CD4-positive, CD25-positive, alpha-beta regulatory T cell (primary cell): ENCODE measurements around the gene DGCR2. TPM values are rescaled to one million over a fixed set of nuclear protein-coding genes. Genes with fewer than 3 reads are reported as not detected.
"Not testable (repeated sequence)": the region's sequence is repeated elsewhere in the genome, so short reads cannot be mapped to it uniquely, and the experiment has no call there.

Experiments
- ATAC-seq, 2 donors: fragments of 150-1000 bp; cut with Tn5 transposase; one replicate each; pipeline ENCODE4 v1.10.0; 2021; ENCODE audit warnings: low read depth in 2 of 2, moderate number of reproducible peaks in 2 of 2, moderate library complexity in 1 of 2
- DNase-seq, 3 donors: peaks; one replicate each; pipeline versions ENCODE4 v3.0.0 to v3.0.0-alpha.2; 2012 to 2022; ENCODE audit warnings: mixed read lengths in 1 of 3
- H3K27ac ChIP-seq: one replicate; pipeline ENCODE4 v1.7.0; 2013; ENCODE audit warnings: mild to moderate bottlenecking, low read length; ENCODE audit not compliant: insufficient read depth, poor library complexity, severe bottlenecking
- H3K27me3 ChIP-seq: one replicate; pipeline ENCODE4 v1.7.0; 2013; ENCODE audit warnings: low read length; ENCODE audit not compliant: control insufficient read depth, insufficient read depth
- H3K36me3 ChIP-seq: one replicate; pipeline ENCODE4 v1.7.0; 2013; ENCODE audit warnings: mild to moderate bottlenecking, low read length, moderate library complexity; ENCODE audit not compliant: control insufficient read depth, insufficient read depth
- H3K4me1 ChIP-seq: 2 replicates; pipeline ENCODE4 v1.7.0; 2013; ENCODE audit warnings: mild to moderate bottlenecking, low read length; ENCODE audit not compliant: insufficient read depth, control insufficient read depth, poor library complexity, severe bottlenecking
- H3K4me3 ChIP-seq: one replicate; pipeline ENCODE4 v1.7.0; 2013; ENCODE audit warnings: low read depth, mild to moderate bottlenecking, low read length, moderate library complexity
- H3K9me3 ChIP-seq, 2 experiments: 1 replicate in 1 of 2; 2 replicates in 1 of 2; pipeline ENCODE4 v1.7.0; 2013; ENCODE audit warnings: low read length in 2 of 2, mild to moderate bottlenecking in 1 of 2, moderate library complexity in 1 of 2; ENCODE audit not compliant: control insufficient read depth in 2 of 2
- H3K27ac Mint-ChIP-seq, 3 donors: one replicate each; pipeline ENCODE4 v1.8.0; 2020 to 2022; ENCODE audit warnings: mild to moderate bottlenecking in 3 of 3, mixed read lengths in 3 of 3, moderate library complexity in 2 of 3
- H3K27me3 Mint-ChIP-seq: one replicate; pipeline ENCODE4 v1.8.0; 2022; ENCODE audit warnings: mild to moderate bottlenecking, mixed read lengths
- H3K36me3 Mint-ChIP-seq: one replicate; pipeline ENCODE4 v1.8.0; 2020; ENCODE audit warnings: mixed read lengths
- H3K4me1 Mint-ChIP-seq, 4 donors: one replicate each; pipeline ENCODE4 v1.8.0; 2020 to 2022; ENCODE audit warnings: mixed read lengths in 4 of 4, mild to moderate bottlenecking in 1 of 4
- H3K4me3 Mint-ChIP-seq, 4 donors: one replicate each; pipeline ENCODE4 v1.8.0; 2020 to 2022; ENCODE audit warnings: mild to moderate bottlenecking in 4 of 4, mixed read lengths in 4 of 4, moderate library complexity in 3 of 4
- H3K9me3 Mint-ChIP-seq, 7 donors: one replicate each; pipeline ENCODE4 v1.8.0; 2020 to 2022; ENCODE audit warnings: mixed read lengths in 7 of 7, mild to moderate bottlenecking in 3 of 7, moderate library complexity in 2 of 7
- polyA plus RNA-seq, 4 donors: library from polyadenylated mRNA; unstranded; fragments of 300-500 nt; fragmentation: Illumina TruSeq; gene quantifications; one replicate each; pipeline ENCODE4 v1.2.3, GENCODE V29; 2021
- total RNA-seq: library from RNA; stranded (reverse); gene quantifications from one replicate; pipeline ENCODE4 v1.2.3, GENCODE V29; 2022

The DGCR2 gene
- total and polyA plus RNA-seq, 5 donors from 2014 or later, result 51.8 to 75.2 (median 58.4) TPM

DNA sequence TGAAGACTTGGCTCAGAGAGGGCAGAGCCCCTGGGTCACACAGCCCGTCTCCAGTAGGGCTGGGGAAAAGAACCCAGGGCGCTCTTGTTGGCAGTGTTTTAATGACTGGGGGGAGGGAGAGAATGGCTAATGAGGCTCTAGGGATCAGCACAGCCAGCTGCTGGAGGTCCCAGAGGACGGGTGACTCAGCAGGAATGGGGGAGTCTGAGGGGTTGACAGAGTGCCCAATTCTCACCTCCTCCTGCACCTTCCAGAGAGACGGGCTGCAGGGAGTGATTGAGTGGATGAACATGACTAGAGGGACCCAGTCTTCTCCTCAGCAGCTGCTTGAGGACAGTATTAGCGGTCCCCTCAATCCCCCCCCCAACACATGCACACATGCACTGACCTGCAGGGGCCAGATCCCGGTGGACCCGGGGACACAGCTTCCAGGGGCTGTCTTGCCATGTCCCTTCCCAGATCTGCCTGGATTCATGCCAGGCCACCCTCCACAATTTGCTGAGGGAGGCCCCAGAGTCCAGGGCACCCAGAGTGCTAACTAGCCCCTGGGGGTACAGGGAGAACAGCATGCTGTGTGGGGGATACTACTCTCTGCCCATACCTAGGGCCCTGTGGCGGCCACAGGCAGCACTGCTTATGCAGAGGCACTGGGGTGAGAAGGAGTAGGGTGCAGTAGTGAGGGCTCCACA, 94.7 kb downstream of the DGCR2 start:
- not testable (repeated sequence) for H3K27ac Mint-ChIP-seq, H3K36me3 Mint-ChIP-seq, H3K27ac ChIP-seq, DNase-seq, H3K9me3 ChIP-seq, H3K36me3 ChIP-seq, H3K4me3 Mint-ChIP-seq, H3K27me3 ChIP-seq, H3K4me3 ChIP-seq, ATAC-seq, H3K4me1 Mint-ChIP-seq, H3K9me3 Mint-ChIP-seq, H3K4me1 ChIP-seq
- peaks cover 45% of the 10 kb centered on the region for H3K27me3 Mint-ChIP-seq

DNA sequence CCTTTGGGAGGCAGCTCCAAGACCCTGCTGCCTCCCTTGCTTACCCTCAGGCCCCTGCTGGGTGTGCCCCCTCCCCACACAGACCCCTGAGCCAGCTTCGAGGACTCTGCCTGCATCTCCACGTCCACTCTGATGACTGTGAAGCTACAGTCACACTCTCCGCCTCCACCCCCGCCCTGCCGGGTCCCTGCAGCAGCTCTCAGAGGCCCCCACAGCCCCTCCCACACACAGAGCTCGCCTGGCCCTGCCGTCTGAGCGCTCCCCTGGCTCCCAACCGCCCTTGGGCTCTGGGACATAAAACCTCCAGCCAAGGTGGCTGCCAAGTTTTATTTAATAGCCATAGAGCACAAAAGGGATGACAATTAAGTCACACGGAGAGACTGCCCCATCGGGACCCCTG, 96.1 kb downstream of the DGCR2 start:
- H3K27ac ChIP-seq, H3K27me3 ChIP-seq, H3K4me3 Mint-ChIP-seq, H3K36me3 Mint-ChIP-seq, H3K4me3 ChIP-seq, H3K9me3 ChIP-seq, H3K27ac Mint-ChIP-seq, ATAC-seq, H3K4me1 Mint-ChIP-seq, H3K36me3 ChIP-seq, H3K4me1 ChIP-seq, H3K9me3 Mint-ChIP-seq, DNase-seq: not testable (repeated sequence)
- peaks cover 47% of the 10 kb centered on the region for H3K27me3 Mint-ChIP-seq

DNA sequence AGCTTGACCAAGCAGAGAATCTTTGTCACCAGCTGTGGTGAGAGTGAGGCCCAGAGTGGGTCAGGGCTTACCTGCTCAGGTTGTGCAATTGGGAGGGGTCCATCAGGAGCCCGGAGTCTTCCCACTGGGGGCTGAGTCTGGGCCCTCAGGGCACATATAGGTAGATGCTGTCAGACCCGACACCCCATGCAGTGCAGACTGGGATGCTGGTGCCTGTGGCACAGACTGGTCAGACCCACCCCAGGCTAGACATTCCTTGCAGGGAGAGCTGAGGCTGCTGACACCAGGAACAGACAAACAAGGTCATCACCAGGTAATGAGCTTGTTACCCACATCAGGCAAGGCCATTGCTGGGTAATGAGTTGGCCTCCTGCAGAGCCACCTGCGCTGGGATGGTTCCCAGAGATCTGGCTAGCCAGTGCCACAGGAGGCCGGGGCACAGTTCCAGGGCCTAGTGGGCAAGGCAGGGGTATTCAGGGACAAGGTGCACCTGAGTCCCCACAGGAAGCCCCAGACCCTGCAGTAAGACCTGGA, 97.2 kb downstream of the DGCR2 start:
- not testable (repeated sequence) for H3K9me3 ChIP-seq, H3K9me3 Mint-ChIP-seq, H3K36me3 Mint-ChIP-seq, H3K36me3 ChIP-seq, ATAC-seq, DNase-seq, H3K27ac Mint-ChIP-seq, H3K4me1 Mint-ChIP-seq, H3K4me1 ChIP-seq, H3K4me3 Mint-ChIP-seq, H3K27me3 ChIP-seq, H3K27ac ChIP-seq, H3K4me3 ChIP-seq
- peaks cover 45% of the 10 kb centered on the region for H3K27me3 Mint-ChIP-seq

DNA sequence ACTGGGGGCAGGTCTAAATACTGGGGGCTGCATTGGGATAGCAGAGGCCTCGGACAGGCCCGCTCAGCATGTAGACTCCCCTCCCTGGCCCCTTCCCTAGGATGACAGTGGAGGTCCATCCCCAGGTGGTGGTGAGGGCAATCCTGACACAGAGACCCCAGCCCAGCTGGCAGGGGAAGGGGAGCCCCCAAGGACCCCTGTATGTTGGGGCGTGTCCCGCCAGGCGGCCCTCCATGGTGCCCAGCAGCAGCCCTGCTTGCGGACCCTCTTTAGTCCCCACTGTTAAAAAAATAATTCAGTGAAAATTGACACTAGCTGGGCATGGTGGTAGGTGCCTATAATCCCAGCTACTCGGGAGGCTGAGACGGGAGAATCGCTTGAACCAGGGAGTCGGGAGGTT, 98.3 kb downstream of the DGCR2 start:
- not testable (repeated sequence) for H3K36me3 ChIP-seq, H3K27ac ChIP-seq, H3K27ac Mint-ChIP-seq, H3K9me3 Mint-ChIP-seq, H3K4me3 Mint-ChIP-seq, H3K4me1 Mint-ChIP-seq, DNase-seq, H3K9me3 ChIP-seq, H3K36me3 Mint-ChIP-seq, H3K4me1 ChIP-seq, H3K4me3 ChIP-seq, ATAC-seq, H3K27me3 ChIP-seq
- H3K27me3 Mint-ChIP-seq, result peaks cover 51% of the 10 kb centered on the region

DNA sequence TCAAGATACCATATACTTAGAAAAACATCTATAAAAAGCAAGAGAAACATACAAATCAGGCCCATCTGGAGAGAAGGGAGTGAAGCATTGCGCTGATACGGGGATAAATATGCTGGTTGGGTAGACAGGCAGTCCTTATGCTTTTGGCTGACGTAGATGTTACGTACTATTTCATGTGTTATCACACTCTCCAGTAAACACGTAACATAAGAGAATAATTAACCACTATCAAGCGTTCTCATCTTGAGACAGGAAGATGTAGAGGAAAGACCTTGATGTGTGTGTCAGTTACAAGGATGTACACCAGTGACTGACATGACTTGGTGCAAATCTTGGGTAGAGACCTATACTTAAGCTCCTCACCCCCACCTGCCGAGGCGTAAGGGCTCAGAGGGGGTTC, 99.5 kb downstream of the DGCR2 start:
- Mint-ChIP-seq H3K27me3 (peaks cover 42% of the 10 kb centered on the region), H3K36me3 (no peaks in the 10 kb centered on the region), H3K27ac (no peak overlapping the region), H3K4me3 (no peak overlapping the region), H3K9me3 (no peaks in the 10 kb centered on the region), H3K4me1 (peaks cover 0 to 7% (median 3%) of the 10 kb centered on the region in 4 donors)
- H3K27ac ChIP-seq, result no peak overlapping the region
- H3K27me3 ChIP-seq, result no peaks in the 10 kb centered on the region
- peak; percentile 47 to 72 for ATAC-seq
- peak in 2 of 3 donors; percentile 16 to 47 for DNase-seq
- H3K36me3 ChIP-seq, result no peaks in the 10 kb centered on the region
- no peak overlapping the region for H3K4me3 ChIP-seq
- H3K4me1 ChIP-seq, result no peaks in the 10 kb centered on the region
- H3K9me3 ChIP-seq, result no peaks in the 10 kb centered on the region

DNA sequence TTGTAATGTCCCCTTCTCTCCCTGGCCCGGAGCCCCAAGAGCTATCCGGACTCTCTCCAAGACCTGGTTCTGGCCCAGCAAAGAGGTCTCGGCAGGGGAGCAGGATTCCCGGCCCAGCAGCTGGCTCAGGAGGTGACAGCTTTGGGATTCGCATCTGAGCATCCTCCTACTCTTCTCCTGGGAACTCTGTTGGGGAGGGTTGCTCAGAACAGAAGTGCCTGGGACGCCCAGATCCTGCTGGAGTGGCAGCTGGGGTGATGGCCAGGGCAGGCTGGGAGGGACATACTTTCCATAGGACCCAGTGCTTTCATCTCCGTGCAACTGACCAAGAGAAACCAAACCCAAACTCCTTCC, 102.6 kb downstream of the DGCR2 start:
- Mint-ChIP-seq H3K4me3 (no peak overlapping the region), H3K27me3 (peaks cover 37% of the 10 kb centered on the region), H3K4me1 (peaks cover 0 to 4% (median 2%) of the 10 kb centered on the region in 4 donors), H3K9me3 (no peaks in the 10 kb centered on the region), H3K36me3 (no peaks in the 10 kb centered on the region), H3K27ac (no peak overlapping the region)
- Histone ChIP-seq H3K36me3 (no peaks in the 10 kb centered on the region), H3K27ac (no peak overlapping the region), H3K27me3 (no peaks in the 10 kb centered on the region), H3K4me3 (no peak overlapping the region), H3K4me1 (no peaks in the 10 kb centered on the region), H3K9me3 (no peaks in the 10 kb centered on the region)
- ATAC-seq (no peak), DNase-seq (no peak)

DNA sequence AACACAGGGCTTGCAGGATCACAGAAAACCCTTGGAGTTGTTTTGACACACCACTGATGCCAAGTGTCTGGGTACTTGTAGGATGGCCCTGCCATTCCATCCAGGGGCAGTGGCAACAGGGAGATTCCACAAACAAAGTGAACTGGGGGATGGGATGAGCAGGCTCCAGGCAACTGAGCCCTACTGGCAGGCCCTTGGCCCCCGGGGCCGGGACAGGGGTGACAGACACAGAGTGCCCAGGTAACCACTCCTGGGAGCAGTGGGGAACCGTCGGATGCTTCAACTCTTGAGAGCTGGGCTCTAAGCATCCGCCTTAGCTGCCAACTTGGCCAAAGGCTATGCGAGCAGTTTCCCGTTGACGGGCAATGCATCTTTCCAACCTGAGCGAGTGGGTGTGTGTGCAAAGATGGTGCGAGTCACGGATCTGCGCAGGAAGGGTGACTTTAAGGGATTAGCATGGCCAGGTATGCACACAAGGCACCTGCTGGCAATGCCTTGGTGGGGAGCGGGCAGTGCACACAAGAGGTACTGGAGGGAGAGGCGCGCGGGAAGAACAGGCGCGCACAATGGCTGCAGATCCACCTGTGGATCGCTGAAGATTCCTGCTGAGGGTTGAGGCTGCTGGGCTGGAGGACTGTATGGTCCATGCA, 103.1 kb downstream of the DGCR2 start:
- Mint-ChIP-seq H3K9me3 (no peaks in the 10 kb centered on the region), H3K27ac (no peak overlapping the region), H3K4me1 (peaks cover 0 to 4% (median 2%) of the 10 kb centered on the region in 4 donors), H3K27me3 (peaks cover 37% of the 10 kb centered on the region), H3K36me3 (no peaks in the 10 kb centered on the region), H3K4me3 (no peak overlapping the region)
- H3K4me1 ChIP-seq, result no peaks in the 10 kb centered on the region
- no peaks in the 10 kb centered on the region for H3K9me3 ChIP-seq
- no peak overlapping the region for H3K27ac ChIP-seq
- H3K4me3 ChIP-seq, result no peak overlapping the region
- H3K27me3 ChIP-seq, result no peaks in the 10 kb centered on the region
- DNase-seq (no peak), ATAC-seq (no peak)
- H3K36me3 ChIP-seq, result no peaks in the 10 kb centered on the region

DNA sequence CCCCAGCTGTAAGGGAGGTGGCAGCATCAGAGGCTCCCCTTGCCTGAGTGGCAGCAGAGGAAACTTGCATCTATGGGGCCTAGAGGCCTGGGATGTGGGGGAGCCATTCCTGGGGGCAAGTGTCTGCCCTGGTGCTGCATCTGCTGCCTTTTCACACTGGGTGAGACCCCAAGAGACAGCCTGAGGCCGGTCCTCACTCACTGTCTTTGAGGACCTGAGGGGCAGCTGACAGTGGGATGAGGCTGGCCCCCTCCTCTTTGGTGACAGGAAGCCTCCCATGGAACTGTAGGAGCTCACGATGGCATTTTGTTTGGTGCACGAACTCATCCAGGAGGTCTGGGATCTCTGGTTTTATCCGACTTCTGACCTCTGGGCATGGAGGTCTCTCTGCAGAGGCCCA, 104.0 kb downstream of the DGCR2 start:
- Histone ChIP-seq H3K27ac (no peak overlapping the region), H3K36me3 (no peaks in the 10 kb centered on the region), H3K27me3 (no peaks in the 10 kb centered on the region), H3K4me3 (no peak overlapping the region), H3K4me1 (no peaks in the 10 kb centered on the region), H3K9me3 (no peaks in the 10 kb centered on the region)
- H3K36me3 Mint-ChIP-seq, result no peaks in the 10 kb centered on the region
- ATAC-seq (no peak), DNase-seq (no peak)
- H3K9me3 Mint-ChIP-seq, result no peaks in the 10 kb centered on the region
- H3K27me3 Mint-ChIP-seq, result peaks cover 36% of the 10 kb centered on the region
- no peak overlapping the region for H3K27ac Mint-ChIP-seq
- no peak overlapping the region for H3K4me3 Mint-ChIP-seq
- H3K4me1 Mint-ChIP-seq, result peaks cover 0 to 4% (median 2%) of the 10 kb centered on the region in 4 donors
